ENCODE data around the gene FCHSD1. TPM values are rescaled to one million over a fixed set of nuclear protein-coding genes. Genes with fewer than 3 reads are reported as not detected.

FCHSD1 gene
- total and polyA plus RNA-seq, 2 donors (not counting 3 experiments of a cell fraction or from before 2014, with no cell fraction given): 35.1 to 37.0 TPM

GRCh38 chr5:141681295-141681694 lies 30.1 kb upstream of the FCHSD1 start:
- peak overlapping the region; percentile 100 for H3K27ac ChIP-seq (ENCODE audit: insufficient read depth, low read depth, low read length)
- H3K4me2 ChIP-seq (ENCODE audit: insufficient read depth, low read length): peak overlapping the region; percentile 81
- H2AFZ ChIP-seq (ENCODE audit: low read depth, low read length): no peak overlapping the region
- no peaks in the 10 kb centered on the region for H3K9me1 ChIP-seq (replicated peaks; ENCODE audit: control insufficient read depth, extremely low read depth, insufficient read depth, low read length)
- no peaks in the 10 kb centered on the region for H4K20me1 ChIP-seq (replicated peaks; ENCODE audit: control insufficient read depth, extremely low read depth, insufficient read depth, low read length)
- ChIA-PET POLR2A (interaction anchor here (0.7 to 1.5 kb wide), 4 partner anchors 44 to 288 kb away, joined by 3 to 8 read pairs (median 3); partner anchors contain the start of genes PCDH1, RELL2 and RNF14), CTCF (interaction anchor here (0.8 to 3.9 kb wide), 10 partner anchors 11 to 287 kb away, joined by 3 to 25 read pairs (median 6); partner anchors contain the start of genes DIAPH1, PCDH1 and RNF14)
- peaks cover 38% of the 10 kb centered on the region for H3K79me2 ChIP-seq (ENCODE audit: control insufficient read depth, insufficient read depth, low read length)
- peak; percentile 36 for TF ChIP-seq POLR2A (IDR thresholded peaks at IDR 0.05; ENCODE audit: low read depth, low read length)
- TF ChIP-seq, protein P1, sequence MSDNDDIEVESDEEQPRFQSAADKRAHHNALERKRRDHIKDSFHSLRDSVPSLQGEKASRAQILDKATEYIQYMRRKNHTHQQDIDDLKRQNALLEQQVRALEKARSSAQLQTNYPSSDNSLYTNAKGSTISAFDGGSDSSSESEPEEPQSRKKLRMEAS (IDR thresholded peaks at IDR 0.05; ENCODE audit: insufficient read depth, insufficient read length): no peak
- no peak for TF ChIP-seq MYC (IDR thresholded peaks at IDR 0.05; ENCODE audit: low read depth, low read length)
- dilution Hi-C loops (cut with MboI; ENCODE audit: extremely low pct_ligation_motif_present, low sequenced_read_pairs): no loop called here
- FAIRE-seq (no peak), DNase-seq (ENCODE audit: low read depth, low spot score) (no peak)
- H3K9me3 ChIP-seq (replicated peaks; ENCODE audit: control insufficient read depth, insufficient read depth, low read length): no peaks in the 10 kb centered on the region
- peak overlapping the region in 2 of 3 experiments; percentile 45 to 53 for H3K4me3 ChIP-seq (replicated peaks in 1 of 3; ENCODE audit: insufficient read depth in 1 of 3, low read depth in 1 of 3, low read length in 3 of 3)
- intact Hi-C loops (cut with micrococcal nuclease): loop anchor here (1.0 to 5.0 kb wide), 6 partner anchors 16 to 616 kb away; partner anchors contain the start of gene GNPDA1
- TSS peak; percentile 97 for BruUV-seq (replicated peaks)
- peak overlapping the region; percentile 99 for H3K9ac ChIP-seq (replicated peaks; ENCODE audit: extremely low read depth, insufficient read depth, low read length)
- no peaks in the 10 kb centered on the region for H3K27me3 ChIP-seq (ENCODE audit: control insufficient read depth in 2 of 2, insufficient read depth in 2 of 2, low read length in 2 of 2)
- H3K4me1 ChIP-seq (ENCODE audit: control insufficient read depth, extremely low read depth, insufficient read depth, low read length): peaks cover 64% of the 10 kb centered on the region
- H3K36me3 ChIP-seq (ENCODE audit: control insufficient read depth in 2 of 2, extremely low read depth in 1 of 2, insufficient read depth in 2 of 2, low read length in 2 of 2): peaks cover 3 to 4% of the 10 kb centered on the region in 2 experiments

DNA sequence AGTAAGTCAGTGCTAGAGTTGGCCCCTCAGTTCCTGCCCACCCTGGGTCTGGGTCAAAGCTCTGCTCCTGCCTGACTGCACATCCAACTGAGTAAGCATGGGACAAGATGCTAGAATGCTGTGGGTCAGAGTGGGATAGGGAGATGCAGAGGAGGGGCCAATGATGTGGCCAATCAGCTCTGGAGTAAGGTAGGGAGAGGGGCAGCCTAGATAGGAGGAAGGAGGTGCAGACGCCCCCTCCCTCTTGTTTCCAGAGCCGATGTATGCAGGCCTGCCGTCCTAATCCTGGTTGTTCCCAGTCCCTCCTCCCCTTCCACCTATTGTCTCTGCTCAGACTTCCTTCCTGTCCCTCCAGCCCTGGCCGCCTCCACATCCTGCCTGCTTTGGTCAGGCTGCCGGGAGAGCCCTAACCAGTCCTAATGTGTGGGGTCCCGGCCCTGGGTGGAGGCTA lies 29.6 kb upstream of the FCHSD1 start:
- no peaks in the 10 kb centered on the region for H4K20me1 ChIP-seq (replicated peaks; ENCODE audit: control insufficient read depth, extremely low read depth, insufficient read depth, low read length)
- BruUV-seq (replicated peaks): no TSS peak
- H3K79me2 ChIP-seq (ENCODE audit: control insufficient read depth, insufficient read depth, low read length): peaks cover 42% of the 10 kb centered on the region
- POLR2A ChIA-PET: interaction anchor here (1.1 to 1.5 kb wide), 3 partner anchors 89 to 288 kb away, joined by 3 read pairs; partner anchors contain the start of genes PCDH1 and RNF14
- H3K36me3 ChIP-seq (ENCODE audit: control insufficient read depth in 2 of 2, extremely low read depth in 1 of 2, insufficient read depth in 2 of 2, low read length in 2 of 2): peaks cover 3 to 4% of the 10 kb centered on the region in 2 experiments
- no peak for TF ChIP-seq JUN (IDR thresholded peaks at IDR 0.05; ENCODE audit: borderline replicate concordance, insufficient read depth, insufficient read length, low read depth)
- TF ChIP-seq GATA2 (IDR thresholded peaks at IDR 0.05; ENCODE audit: insufficient read depth, insufficient read length, low read depth, low read length): no peak
- TF ChIP-seq FOS (IDR thresholded peaks at IDR 0.05; ENCODE audit: borderline replicate concordance, insufficient read depth, low read length): no peak
- TF ChIP-seq POLR2AphosphoS5 (IDR thresholded peaks at IDR 0.05; ENCODE audit: insufficient read depth, low read depth, low read length): peak; percentile 99
- TF ChIP-seq POLR2A (IDR thresholded peaks at IDR 0.05; ENCODE audit: low read depth, low read length): peak; percentile 99
- no peak for TF ChIP-seq EZH2 (IDR thresholded peaks at IDR 0.05; ENCODE audit: borderline replicate concordance, low read depth, low read length, severe bottlenecking)
- TF ChIP-seq MYC (IDR thresholded peaks at IDR 0.05; ENCODE audit: low read depth, low read length): peak; percentile 1
- TF ChIP-seq, protein P1 (IDR thresholded peaks at IDR 0.05; ENCODE audit: insufficient read depth, insufficient read length): no peak
- TF ChIP-seq, protein P2, sequence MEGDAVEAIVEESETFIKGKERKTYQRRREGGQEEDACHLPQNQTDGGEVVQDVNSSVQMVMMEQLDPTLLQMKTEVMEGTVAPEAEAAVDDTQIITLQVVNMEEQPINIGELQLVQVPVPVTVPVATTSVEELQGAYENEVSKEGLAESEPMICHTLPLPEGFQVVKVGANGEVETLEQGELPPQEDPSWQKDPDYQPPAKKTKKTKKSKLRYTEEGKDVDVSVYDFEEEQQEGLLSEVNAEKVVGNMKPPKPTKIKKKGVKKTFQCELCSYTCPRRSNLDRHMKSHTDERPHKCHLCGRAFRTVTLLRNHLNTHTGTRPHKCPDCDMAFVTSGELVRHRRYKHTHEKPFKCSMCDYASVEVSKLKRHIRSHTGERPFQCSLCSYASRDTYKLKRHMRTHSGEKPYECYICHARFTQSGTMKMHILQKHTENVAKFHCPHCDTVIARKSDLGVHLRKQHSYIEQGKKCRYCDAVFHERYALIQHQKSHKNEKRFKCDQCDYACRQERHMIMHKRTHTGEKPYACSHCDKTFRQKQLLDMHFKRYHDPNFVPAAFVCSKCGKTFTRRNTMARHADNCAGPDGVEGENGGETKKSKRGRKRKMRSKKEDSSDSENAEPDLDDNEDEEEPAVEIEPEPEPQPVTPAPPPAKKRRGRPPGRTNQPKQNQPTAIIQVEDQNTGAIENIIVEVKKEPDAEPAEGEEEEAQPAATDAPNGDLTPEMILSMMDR (IDR thresholded peaks at IDR 0.05; ENCODE audit: extremely low read depth in 1 of 2, insufficient read depth in 1 of 2, low read depth in 1 of 2, low read length in 2 of 2): no peak
- peak overlapping the region; percentile 99 for H3K9ac ChIP-seq (replicated peaks; ENCODE audit: extremely low read depth, insufficient read depth, low read length)
- intact Hi-C loops (cut with micrococcal nuclease): loop anchor here (1.0 to 5.0 kb wide), 6 partner anchors 15 to 616 kb away; partner anchors contain the start of gene GNPDA1
- no peak overlapping the region for H2AFZ ChIP-seq (ENCODE audit: low read depth, low read length)
- H3K27me3 ChIP-seq (ENCODE audit: control insufficient read depth in 2 of 2, insufficient read depth in 2 of 2, low read length in 2 of 2): no peaks in the 10 kb centered on the region
- dilution Hi-C loops (cut with MboI; ENCODE audit: extremely low pct_ligation_motif_present, low sequenced_read_pairs): no loop called here
- H3K9me3 ChIP-seq (replicated peaks; ENCODE audit: control insufficient read depth, insufficient read depth, low read length): no peaks in the 10 kb centered on the region
- DNase-seq (ENCODE audit: low read depth, low spot score) (peak; percentile 98), FAIRE-seq (peak; percentile 100)
- H3K4me2 ChIP-seq (ENCODE audit: insufficient read depth, low read length): peak overlapping the region; percentile 81
- H3K27ac ChIP-seq (ENCODE audit: insufficient read depth, low read depth, low read length): peak overlapping the region; percentile 100
- CTCF ChIA-PET: interaction anchor here (0.8 to 3.9 kb wide), 9 partner anchors 10 to 288 kb away, joined by 3 to 25 read pairs (median 6); partner anchors contain the start of genes DIAPH1, PCDH1 and RNF14
- H3K4me1 ChIP-seq (ENCODE audit: control insufficient read depth, extremely low read depth, insufficient read depth, low read length): peaks cover 69% of the 10 kb centered on the region
- peak overlapping the region in 2 of 3 experiments; percentile 31 to 53 for H3K4me3 ChIP-seq (replicated peaks in 1 of 3; ENCODE audit: insufficient read depth in 1 of 3, low read depth in 1 of 3, low read length in 3 of 3)
- H3K9me1 ChIP-seq (replicated peaks; ENCODE audit: control insufficient read depth, extremely low read depth, insufficient read depth, low read length): no peaks in the 10 kb centered on the region

All from endothelial cell of umbilical vein (primary cell).